NOMO-1 treated with DMSO at 0.1 percent for 48 hours (cell line): ENCODE results near the gene ARMC8.

Source experiments
- DNase-seq: peaks from one replicate; lab custom pipeline; 2025; ENCODE audit not compliant: unreplicated experiment; lab: John Stamatoyannopoulos, UW

The ARMC8 gene

GRCh38 chr3:138242466-138242865, 55.4 kb downstream of the ARMC8 start:
- DNase-seq, result no peak

GRCh38 chr3:138245026-138245425, 57.9 kb downstream of the ARMC8 start:
- DNase-seq, result no peak

- DNase-seq, result no peak
Measured at GRCh38 chr3:138249636-138250035, 62.5 kb downstream of the ARMC8 start.

- no peak for DNase-seq
Measured at GRCh38 chr3:138253609-138254008, 66.5 kb downstream of the ARMC8 start.

GRCh38 chr3:138254216-138254615, 67.1 kb downstream of the ARMC8 start:
- DNase-seq, result no peak

- no peak for DNase-seq
Measured at GRCh38 chr3:138256022-138256421, 68.9 kb downstream of the ARMC8 start.

- DNase-seq, result no peak
Measured at GRCh38 chr3:138257986-138258385, 70.9 kb downstream of the ARMC8 start.

- no peak for DNase-seq
Measured at GRCh38 chr3:138259126-138259525, 72.0 kb downstream of the ARMC8 start.

GRCh38 chr3:138260611-138261010, 73.5 kb downstream of the ARMC8 start:
- no peak for DNase-seq

- no peak for DNase-seq
Measured at GRCh38 chr3:138263104-138263503, 76.0 kb downstream of the ARMC8 start.

GRCh38 chr3:138265745-138266144, 78.6 kb downstream of the ARMC8 start:
- DNase-seq, result no peak

GRCh38 chr3:138267083-138267482, 80.0 kb downstream of the ARMC8 start:
- DNase-seq, result no peak

GRCh38 chr3:138270245-138270644, 83.1 kb downstream of the ARMC8 start:
- DNase-seq, result no peak

- DNase-seq, result no peak
Measured at GRCh38 chr3:138271189-138271794, 84.2 kb downstream of the ARMC8 start.

GRCh38 chr3:138281561-138281960, 94.5 kb downstream of the ARMC8 start:
- DNase-seq, result no peak

GRCh38 chr3:138282836-138283235, 95.7 kb downstream of the ARMC8 start:
- no peak for DNase-seq

- no peak for DNase-seq
Measured at GRCh38 chr3:138284079-138284478, 97.0 kb downstream of the ARMC8 start.

GRCh38 chr3:138284957-138285477, 97.9 kb downstream of the ARMC8 start:
- DNase-seq, result no peak

- DNase-seq, result no peak
Measured at GRCh38 chr3:138289260-138289659, 102.2 kb downstream of the ARMC8 start.

GRCh38 chr3:138289701-138290100, 102.6 kb downstream of the ARMC8 start:
- DNase-seq, result no peak

GRCh38 chr3:138296639-138297038, 109.5 kb downstream of the ARMC8 start:
- DNase-seq, result no peak

GRCh38 chr3:138297059-138297607, 110.0 kb downstream of the ARMC8 start:
- DNase-seq, result no peak

- DNase-seq, result no peak
Measured at GRCh38 chr3:138297876-138298275, 110.8 kb downstream of the ARMC8 start.
